ENCODE data around the gene RNF175. TPM values are rescaled to one million over a fixed set of nuclear protein-coding genes. Genes with fewer than 3 reads are reported as not detected.
A peak's percentile ranks its signal among the peaks of the same experiment; 100 is the strongest.
"Not testable (repeated sequence)": the region's sequence is repeated elsewhere in the genome, so short reads cannot be mapped to it uniquely, and the experiment has no call there.

RNF175 gene
- total RNA-seq, 1 donor from 2014 or later: not detected

DNA sequence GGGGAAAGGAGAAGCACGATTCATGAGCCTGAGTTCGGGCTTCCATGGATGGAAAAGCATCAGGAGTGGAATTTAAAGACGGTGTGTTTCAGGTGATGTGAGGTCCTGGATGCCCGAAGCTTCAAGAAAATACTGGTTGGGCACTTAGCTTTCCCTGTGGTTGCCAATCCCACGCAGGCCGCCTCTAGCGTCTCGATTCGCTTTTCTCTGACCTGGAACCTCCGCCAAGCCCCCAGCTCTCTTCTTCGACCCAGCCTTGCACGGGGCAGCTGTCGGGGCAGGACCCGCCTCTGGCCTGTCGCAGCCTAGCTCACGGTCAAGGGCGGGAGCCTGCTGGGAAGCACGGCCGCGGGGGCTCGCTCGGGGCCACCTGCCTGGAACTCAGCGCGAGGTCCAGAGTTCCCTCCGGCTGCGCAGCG, 76.1 kb downstream of the RNF175 start:
- H3K9me3 Mint-ChIP-seq: peaks cover 19% of the 10 kb centered on the region
- peaks cover 9% of the 10 kb centered on the region for H3K36me3 Mint-ChIP-seq (ENCODE audit: low read depth)
- peaks cover 11% of the 10 kb centered on the region for H3K4me1 Mint-ChIP-seq (ENCODE audit: low read depth)
- H3K27ac Mint-ChIP-seq: no peak overlapping the region
- no peak for DNase-seq (ENCODE audit: low spot score)
- H3K4me3 Mint-ChIP-seq (ENCODE audit: low read depth): peak overlapping the region; percentile 56
- intact Hi-C loops (cut with micrococcal nuclease): no loop called here
- H3K27me3 Mint-ChIP-seq (ENCODE audit: low read depth): peaks cover 41% of the 10 kb centered on the region

DNA sequence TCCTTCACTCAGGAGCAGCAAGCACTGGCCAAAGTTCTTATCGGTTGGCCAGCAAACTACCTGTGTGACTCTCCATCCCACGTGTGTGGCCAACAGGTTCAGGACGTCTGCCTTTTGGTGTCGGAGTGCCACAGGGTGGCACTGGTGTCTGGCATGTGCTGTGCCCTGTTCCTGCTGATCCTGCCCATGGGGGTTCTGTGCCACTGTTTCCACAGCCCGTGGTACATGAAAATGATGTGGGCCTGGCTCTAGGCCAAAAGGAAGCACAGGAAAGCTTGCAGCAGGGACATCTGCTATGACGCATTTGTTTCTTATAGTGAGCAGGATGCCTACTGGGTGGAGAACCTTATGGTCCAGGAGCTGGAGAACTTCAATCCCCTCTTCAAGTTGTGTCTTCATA, 80.3 kb downstream of the RNF175 start:
- H3K9me3 Mint-ChIP-seq: peaks cover 15% of the 10 kb centered on the region

DNA sequence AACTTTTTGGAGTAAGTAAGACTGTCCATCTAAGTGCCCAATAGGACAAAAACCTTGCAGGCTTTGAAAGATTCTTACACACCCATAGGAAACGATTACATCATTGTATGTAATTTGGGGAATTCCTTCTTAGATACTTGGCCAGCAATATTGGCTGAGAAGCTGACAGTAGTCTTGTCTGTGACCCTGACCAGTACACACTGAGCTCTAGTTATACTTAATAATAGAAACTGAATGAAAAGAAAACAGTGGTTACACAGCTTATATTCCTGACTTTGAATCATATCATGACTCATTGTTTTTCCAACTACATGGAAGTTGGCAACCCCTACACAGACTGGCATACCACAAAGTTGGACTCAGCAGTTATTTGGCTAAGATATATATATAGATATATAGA, 82.8 kb downstream of the RNF175 start:
- Mint-ChIP-seq H3K27me3 (ENCODE audit: low read depth) (peaks cover 29% of the 10 kb centered on the region), H3K4me1 (ENCODE audit: low read depth) (no peaks in the 10 kb centered on the region), H3K36me3 (ENCODE audit: low read depth) (peaks cover 4% of the 10 kb centered on the region), H3K9me3 (peaks cover 19% of the 10 kb centered on the region), H3K27ac (no peak overlapping the region), H3K4me3 (ENCODE audit: low read depth) (no peak overlapping the region)
- intact Hi-C loops (cut with micrococcal nuclease): no loop called here
- DNase-seq (ENCODE audit: low spot score): no peak

More for the DNA sequence above, 80.3 kb downstream of the RNF175 start:
- Mint-ChIP-seq H3K27ac (no peak overlapping the region), H3K36me3 (ENCODE audit: low read depth) (peaks cover 4% of the 10 kb centered on the region), H3K4me3 (ENCODE audit: low read depth) (no peak overlapping the region), H3K4me1 (ENCODE audit: low read depth) (peaks cover 5% of the 10 kb centered on the region), H3K27me3 (ENCODE audit: low read depth) (peaks cover 40% of the 10 kb centered on the region)
- intact Hi-C loops (cut with micrococcal nuclease): no loop called here
- no peak for DNase-seq (ENCODE audit: low spot score)

DNA sequence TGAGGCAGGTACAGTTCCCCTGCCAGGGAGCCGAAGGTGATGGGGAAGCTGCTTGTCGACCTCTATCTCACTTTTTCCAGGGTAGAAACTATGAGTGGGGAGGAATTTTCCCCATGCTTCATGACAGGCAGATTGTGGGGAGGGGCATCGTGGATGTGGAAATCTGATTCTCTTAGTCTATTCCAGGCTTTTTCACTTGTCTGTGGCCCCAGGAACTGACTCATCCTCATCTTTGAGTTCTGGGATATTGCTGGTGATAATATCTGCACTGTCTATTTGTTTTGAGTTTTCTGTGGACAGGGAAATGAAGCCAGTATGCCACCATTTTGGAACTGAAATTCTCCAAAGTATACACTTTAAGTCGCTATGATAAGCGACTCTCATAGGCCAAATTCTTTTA, 83.3 kb downstream of the RNF175 start:
- Mint-ChIP-seq H3K4me1 (ENCODE audit: low read depth) (no peaks in the 10 kb centered on the region), H3K36me3 (ENCODE audit: low read depth) (peaks cover 4% of the 10 kb centered on the region), H3K9me3 (peaks cover 19% of the 10 kb centered on the region), H3K27me3 (ENCODE audit: low read depth) (peaks cover 30% of the 10 kb centered on the region), H3K4me3 (ENCODE audit: low read depth) (no peak overlapping the region), H3K27ac (no peak overlapping the region)
- intact Hi-C loops (cut with micrococcal nuclease): no loop called here
- no peak for DNase-seq (ENCODE audit: low spot score)

DNA sequence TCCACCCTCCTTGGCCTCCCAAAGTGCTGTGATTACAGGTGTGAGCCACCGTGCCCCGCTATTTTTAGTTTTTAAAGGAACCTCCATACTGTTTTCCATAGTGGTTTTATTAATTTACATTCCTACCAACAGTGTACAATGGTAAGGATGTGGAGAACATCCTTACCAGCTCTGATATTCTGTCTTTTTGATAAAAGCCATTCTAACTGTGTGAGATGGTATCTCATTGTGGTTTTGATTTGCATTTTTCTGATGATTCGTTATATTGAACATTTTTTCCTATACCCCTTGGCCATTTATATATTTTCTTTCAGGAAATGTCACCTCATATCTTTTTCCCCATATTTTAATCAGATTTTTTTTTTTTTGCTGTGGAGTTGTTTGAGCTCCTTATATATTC, 90.0 kb downstream of the RNF175 start:
- DNase-seq (ENCODE audit: low spot score): no peak
- no peaks in the 10 kb centered on the region for H3K36me3 Mint-ChIP-seq (ENCODE audit: low read depth)
- intact Hi-C loops (cut with micrococcal nuclease): no loop called here

DNA sequence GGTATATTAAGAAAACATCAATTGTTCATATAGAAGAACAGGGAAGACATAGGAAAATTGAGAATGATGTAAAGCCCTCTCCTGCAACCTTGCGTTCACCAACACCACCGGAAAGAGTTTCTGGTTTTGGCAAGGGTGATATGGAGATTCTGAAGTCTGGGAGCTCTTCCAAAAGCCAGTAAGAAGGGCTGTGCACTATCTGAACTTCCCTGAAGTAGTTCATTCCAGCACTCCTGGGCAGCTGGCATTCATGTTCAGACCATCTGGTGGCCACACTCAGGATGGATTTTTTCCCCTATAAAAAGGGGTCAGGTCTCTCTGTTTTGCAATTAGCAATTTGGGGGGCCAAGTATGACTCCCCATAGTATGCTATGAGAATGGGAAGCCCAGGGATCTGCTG, 91.2 kb downstream of the RNF175 start:
- intact Hi-C loops (cut with micrococcal nuclease): no loop called here
- H3K36me3 Mint-ChIP-seq (ENCODE audit: low read depth): no peaks in the 10 kb centered on the region
- no peaks in the 10 kb centered on the region for H3K9me3 Mint-ChIP-seq
- H3K4me1 Mint-ChIP-seq (ENCODE audit: low read depth): peaks cover 4% of the 10 kb centered on the region
- peaks cover 36% of the 10 kb centered on the region for H3K27me3 Mint-ChIP-seq (ENCODE audit: low read depth)
- no peak overlapping the region for H3K4me3 Mint-ChIP-seq (ENCODE audit: low read depth)
- no peak overlapping the region for H3K27ac Mint-ChIP-seq
- DNase-seq (ENCODE audit: low spot score): no peak

More for the DNA sequence above, 90.0 kb downstream of the RNF175 start:
- Mint-ChIP-seq H3K27me3 (ENCODE audit: low read depth) (peaks cover 41% of the 10 kb centered on the region), H3K4me3 (ENCODE audit: low read depth) (no peak overlapping the region), H3K27ac (no peak overlapping the region), H3K9me3 (peaks cover 8% of the 10 kb centered on the region), H3K4me1 (ENCODE audit: low read depth) (peaks cover 4% of the 10 kb centered on the region)

DNA sequence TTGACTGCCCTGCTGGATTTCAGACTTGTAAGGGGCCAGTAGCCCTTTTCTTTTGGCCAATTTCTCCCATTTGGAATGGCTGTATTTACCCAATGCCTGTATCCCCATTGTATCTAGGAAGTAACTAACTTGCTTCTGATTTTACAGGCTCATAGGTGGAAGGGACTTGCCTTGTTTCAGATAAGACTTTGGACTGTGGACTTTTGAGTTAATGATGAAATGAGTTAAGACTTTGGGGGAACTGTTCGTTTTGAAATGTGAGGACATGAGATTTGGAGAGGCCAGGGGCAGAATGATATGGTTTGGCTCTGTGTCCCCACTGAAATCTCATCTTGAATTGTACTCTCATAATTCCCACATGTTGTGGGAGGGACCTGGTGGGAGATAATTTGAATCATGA, 93.3 kb downstream of the RNF175 start:
- H3K9me3 Mint-ChIP-seq: peaks cover 11% of the 10 kb centered on the region
- peaks cover 32% of the 10 kb centered on the region for H3K27me3 Mint-ChIP-seq (ENCODE audit: low read depth)
- H3K4me1 Mint-ChIP-seq (ENCODE audit: low read depth); H3K36me3 Mint-ChIP-seq (ENCODE audit: low read depth); DNase-seq (ENCODE audit: low spot score); H3K4me3 Mint-ChIP-seq (ENCODE audit: low read depth); intact Hi-C loops (cut with micrococcal nuclease); H3K27ac Mint-ChIP-seq: not testable (repeated sequence)

DNA sequence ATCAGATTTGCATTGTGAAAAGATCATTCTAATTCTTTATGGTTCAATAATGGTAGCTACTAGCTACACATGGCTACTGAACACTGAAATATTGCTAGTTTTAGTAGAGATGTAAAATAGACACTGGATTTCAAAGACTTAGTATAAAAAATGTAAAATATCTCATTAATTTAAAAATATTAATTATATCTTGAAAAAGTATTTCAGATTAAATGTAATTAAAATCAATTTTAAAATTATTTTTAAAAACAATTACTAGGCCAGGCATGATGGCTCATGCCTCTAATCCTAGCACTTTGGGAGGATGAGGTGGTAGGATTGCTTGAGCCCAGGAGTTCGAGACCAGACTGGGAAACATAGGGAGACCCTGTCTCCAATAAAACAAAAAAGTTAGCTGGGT, 96.2 kb downstream of the RNF175 start:
- no peak for DNase-seq (ENCODE audit: low spot score)
- Mint-ChIP-seq H3K4me3 (ENCODE audit: low read depth) (no peak overlapping the region), H3K9me3 (peaks cover 11% of the 10 kb centered on the region), H3K4me1 (ENCODE audit: low read depth) (no peaks in the 10 kb centered on the region), H3K27ac (no peak overlapping the region), H3K36me3 (ENCODE audit: low read depth) (peaks cover 4% of the 10 kb centered on the region), H3K27me3 (ENCODE audit: low read depth) (peaks cover 22% of the 10 kb centered on the region)
- intact Hi-C loops (cut with micrococcal nuclease): no loop called here

DNA sequence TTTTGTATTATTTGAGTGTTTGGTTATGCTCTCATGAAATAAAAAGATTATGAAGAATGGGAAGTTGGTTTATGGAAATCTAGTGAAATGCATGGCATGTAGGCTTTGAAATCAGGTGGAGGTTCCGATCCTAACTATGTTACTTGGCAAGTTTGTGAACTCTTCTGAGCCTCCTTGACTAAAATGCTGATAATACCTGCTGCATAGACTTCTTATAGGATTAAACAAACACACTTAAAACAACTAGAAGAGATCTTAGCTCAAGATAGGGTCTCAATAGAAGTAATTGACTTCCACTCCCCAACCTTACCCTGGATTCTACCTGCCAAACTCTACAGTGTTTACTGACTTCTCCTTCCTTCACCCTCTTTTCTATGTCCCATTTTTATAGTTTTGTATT, 97.9 kb downstream of the RNF175 start:
- H3K4me1 Mint-ChIP-seq (ENCODE audit: low read depth): no peaks in the 10 kb centered on the region
- intact Hi-C loops (cut with micrococcal nuclease): no loop called here
- peaks cover 11% of the 10 kb centered on the region for H3K9me3 Mint-ChIP-seq
- H3K36me3 Mint-ChIP-seq (ENCODE audit: low read depth): peaks cover 4% of the 10 kb centered on the region
- no peak overlapping the region for H3K4me3 Mint-ChIP-seq (ENCODE audit: low read depth)
- no peak overlapping the region for H3K27ac Mint-ChIP-seq
- no peak for DNase-seq (ENCODE audit: low spot score)
- H3K27me3 Mint-ChIP-seq (ENCODE audit: low read depth): peaks cover 15% of the 10 kb centered on the region

DNA sequence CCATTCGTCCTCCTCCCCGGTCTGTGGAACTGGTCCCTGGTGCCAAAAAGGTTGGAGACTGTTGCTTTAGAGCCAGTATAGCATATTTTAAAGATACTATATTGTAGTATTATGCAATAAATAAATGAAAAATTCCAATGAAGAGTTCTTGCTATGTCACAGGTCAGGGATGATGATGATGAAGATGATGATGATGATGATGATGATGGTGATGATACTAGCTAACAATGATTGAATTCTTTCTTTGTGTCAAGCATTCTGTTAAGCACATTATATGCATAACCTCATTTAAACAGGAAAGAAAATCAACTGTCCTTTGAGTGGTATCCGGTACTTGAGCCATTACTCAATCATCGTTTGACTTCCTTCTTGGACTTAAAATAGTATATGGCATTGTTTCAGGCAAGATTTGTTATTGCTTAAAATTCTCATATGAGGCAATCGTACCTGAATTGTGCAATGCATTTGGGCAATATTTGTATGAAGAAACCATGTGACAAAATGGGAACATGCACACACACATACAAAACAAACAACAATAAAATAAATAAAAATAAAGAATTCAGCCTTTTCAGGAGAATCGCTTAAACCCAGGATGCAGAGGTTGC, 98.5 kb downstream of the RNF175 start:
- no peaks in the 10 kb centered on the region for H3K4me1 Mint-ChIP-seq (ENCODE audit: low read depth)
- H3K9me3 Mint-ChIP-seq: peaks cover 11% of the 10 kb centered on the region
- no peak for DNase-seq (ENCODE audit: low spot score)
- intact Hi-C loops (cut with micrococcal nuclease): no loop called here
- H3K4me3 Mint-ChIP-seq (ENCODE audit: low read depth): no peak overlapping the region
- no peak overlapping the region for H3K27ac Mint-ChIP-seq
- H3K36me3 Mint-ChIP-seq (ENCODE audit: low read depth): peaks cover 4% of the 10 kb centered on the region
- H3K27me3 Mint-ChIP-seq (ENCODE audit: low read depth): peaks cover 13% of the 10 kb centered on the region

Other genes with a start within 250 kb of the RNF175 start
- 0.25 and 1.1 TPM in 2 replicates for gene TLR2, start 75.7 kb downstream of the RNF175 start, total RNA-seq
- gene SFRP2, start 29.1 kb upstream of the RNF175 start, total RNA-seq: not detected in 2 replicates

Measured in activated T-helper 2 cell treated with anti-CD3 and anti-CD28 coated beads, Interferon-gamma antibody, Interleukin-2, Interleukin-4, amounts not matched to agents 10 μg/mL and 5 μg/mL and 100 μg/mL, durations not matched to agents 14 hours and 24 hours and 36 hours (primary cell).